K562 (cell line): ENCODE measurements around the gene SCNN1A. TPM values are rescaled to one million over a fixed set of nuclear protein-coding genes. Genes with fewer than 3 reads are reported as not detected.
A peak's percentile ranks its signal among the peaks of the same experiment; 100 is the strongest.

ENCODE experiments used
- ARNT ChIP-seq, 2 experiments: fragments of 450-650 bp; IDR thresholded peaks; 2 replicates each; pipeline ENCODE4 v1.6.1; 2016; ENCODE audit warnings: mild to moderate bottlenecking in 1 of 2
- CAMTA2 ChIP-seq: fragments of 250-450 bp; sonication (Bioruptor Pico); conservative IDR thresholded peaks from 2 replicates; pipeline ENCODE4 v1.5.1; 2022
- CBX8 ChIP-seq: fragments of 200-600 bp; sonication (generic); IDR thresholded peaks from 2 replicates; pipeline ENCODE4 v1.6.1; 2012; ENCODE audit warnings: borderline replicate concordance, mixed run types, low read depth, mild to moderate bottlenecking, moderate library complexity, mixed read lengths, low read length, control low read depth, inconsistent platforms; ENCODE audit not compliant: poor library complexity, severe bottlenecking; ENCODE audit errors: extremely low read depth
- ETS2 ChIP-seq: IDR thresholded peaks from 2 replicates; pipeline ENCODE4 v1.6.1; 2016; ENCODE audit warnings: borderline replicate concordance, missing genetic modification characterization, mild to moderate bottlenecking, moderate library complexity, missing compliant biosample characterization; ENCODE audit not compliant: poor library complexity, severe bottlenecking
- ETV6 ChIP-seq, 3 experiments: fragments of 150-350 bp in 1 of 3; sonication (generic) in 1 of 3; formaldehyde crosslinking in 1 of 3; IDR thresholded peaks; 2 replicates each; pipeline versions ENCODE4 v1.6.1 to v1.8.0; 2014 to 2022; ENCODE audit warnings: borderline replicate concordance in 2 of 3, low read depth in 2 of 3, antibody characterized with exemption in 1 of 3, low read length in 1 of 3, mild to moderate bottlenecking in 1 of 3, missing genetic modification reagents in 1 of 3
- HDAC8 ChIP-seq: fragments of 450-650 bp; IDR thresholded peaks from 2 replicates; pipeline ENCODE4 v1.6.1; 2016; ENCODE audit warnings: mild to moderate bottlenecking, missing genetic modification characterization, moderate library complexity, missing compliant biosample characterization
- KAT2B ChIP-seq: IDR thresholded peaks from one replicate; pipeline ENCODE4 v1.6.1; 2012; ENCODE audit warnings: low read depth, mild to moderate bottlenecking, control low read depth, inconsistent platforms, low read length, moderate library complexity
- MAZ ChIP-seq, 2 experiments: fragments of 450-650 bp in 1 of 2; sonication (generic) in 1 of 2; formaldehyde crosslinking; IDR thresholded peaks in 1 of 2; conservative IDR thresholded peaks in 1 of 2; 2 replicates each; pipeline versions ENCODE4 v1.4.0 to v1.5.0; 2020; ENCODE audit warnings: mild to moderate bottlenecking in 1 of 2, missing genetic modification reagents in 1 of 2
- PHF8 ChIP-seq: fragments of 200-600 bp; sonication (generic); IDR thresholded peaks from 2 replicates; pipeline ENCODE4 v1.6.1; 2012; ENCODE audit warnings: mixed run types, mild to moderate bottlenecking, inconsistent platforms, low read length, moderate library complexity, borderline replicate concordance
- PML ChIP-seq: IDR thresholded peaks from 2 replicates; pipeline ENCODE4 v1.6.1; 2012; ENCODE audit warnings: low read length, inconsistent platforms
- RBM14 ChIP-seq: fragments of 200-400 bp; formaldehyde crosslinking; IDR thresholded peaks from 2 replicates; pipeline ENCODE4 v1.6.1; 2018; ENCODE audit warnings: low read depth, mild to moderate bottlenecking, low read length, moderate library complexity, borderline replicate concordance; ENCODE audit not compliant: insufficient read depth
- SNRNP70 ChIP-seq: fragments of 200-400 bp; formaldehyde crosslinking; optimal IDR thresholded peaks from 2 replicates; pipeline ENCODE3; 2017; ENCODE audit warnings: low read depth, low read length
- SRSF3 ChIP-seq: fragments of 200-400 bp; formaldehyde crosslinking; IDR thresholded peaks from 2 replicates; pipeline ENCODE4 v1.6.1; 2016; ENCODE audit warnings: mild to moderate bottlenecking, low read length, moderate library complexity; ENCODE audit not compliant: insufficient read depth
- TRIM25 ChIP-seq: fragments of 450-650 bp; IDR thresholded peaks from 2 replicates; pipeline ENCODE4 v1.7.0; 2016; ENCODE audit warnings: borderline replicate concordance
- ZBTB26 ChIP-seq: fragments of 450-650 bp; formaldehyde crosslinking; IDR thresholded peaks from 2 replicates; pipeline ENCODE4 v1.4.0; 2022; ENCODE audit warnings: missing genetic modification characterization
- ZC3H11A ChIP-seq: IDR thresholded peaks from 2 replicates; pipeline ENCODE4 v1.6.1; 2012; ENCODE audit warnings: low read depth, low read length, improper control_type of control experiment
- ZKSCAN1 ChIP-seq: fragments of 150-350 bp; IDR thresholded peaks from 2 replicates; pipeline ENCODE4 v1.6.1; 2016; ENCODE audit warnings: low read depth, low read length
- ZNF232 ChIP-seq: sonication (generic); formaldehyde crosslinking; IDR thresholded peaks from 2 replicates; pipeline ENCODE4 v1.8.0; 2022; ENCODE audit warnings: mild to moderate bottlenecking, missing genetic modification reagents
- ZNF395 ChIP-seq: fragments of 200-800 bp; sonication (Bioruptor generic); IDR thresholded peaks from 2 replicates; pipeline ENCODE4 v1.6.1; 2017; ENCODE audit warnings: missing genetic modification characterization, missing compliant biosample characterization
- ZNF696 ChIP-seq: fragments of 250-450 bp; sonication (Bioruptor Pico); conservative IDR thresholded peaks from 2 replicates; pipeline ENCODE4 v1.4.0; 2020; ENCODE audit warnings: mild to moderate bottlenecking, moderate library complexity
- ZNF830 ChIP-seq: fragments of 250-450 bp; sonication (Bioruptor Pico); IDR thresholded peaks from 2 replicates; pipeline ENCODE4 v1.5.0; 2021; ENCODE audit warnings: mild to moderate bottlenecking
- polyA plus RNA-seq, 8 experiments: library from polyadenylated mRNA; depleted of rRNA in 4 of 8; stranded (reverse) in 5 of 8; unstranded in 3 of 8; fragments of >200 nt; fragmentation: Nextera tagmentation in 2 of 8; fragmentation: Illumina TruSeq in 1 of 8; extraction: Ambion mirVana in 2 of 8; extraction: Trizol in 1 of 8; gene quantifications; 2 replicates each; pipeline versions ENCODE4 v1.2.1 to v1.2.3, GENCODE V29; 2011 to 2014; ENCODE audit warnings: inconsistent platforms in 1 of 8, missing spikeins in 1 of 8
- total RNA-seq, 7 experiments: library from RNA; depleted of rRNA in 6 of 7; stranded (reverse); fragments of >200 nt in 6 of 7; fragmentation: Illumina TruSeq in 2 of 7; extraction: Trizol in 2 of 7; gene quantifications; 2 replicates each; pipeline versions ENCODE4 v1.2.1 to v1.2.3, GENCODE V29; 2011 to 2021; ENCODE audit warnings: low replicate concordance in 1 of 7

The SCNN1A gene
- total and polyA plus RNA-seq, 9 of the 15 experiments (the other 6 are each of a cell fraction or from before 2014, with no cell fraction given) = 0.15 to 0.49 (median 0.32) TPM; not detected in 5

- TF ChIP-seq KAT2B (no peak), ZKSCAN1 (no peak), PHF8 (no peak), PML (no peak), ZBTB26 (CRISPR knock-in tag) (no peak), MAZ (CRISPR knock-in tag; conservative IDR thresholded peaks at IDR 0.05 in 1 of 2, IDR thresholded peaks at IDR 0.05 in 1 of 2) (no peak), TRIM25 (no peak), SNRNP70 (no peak), ZC3H11A (no peak), HDAC8 (no peak), ZNF395 (CRISPR knock-in tag) (no peak), ZNF830 (CRISPR knock-in tag) (no peak), ARNT (IDR thresholded peaks at IDR 0.05) (no peak), RBM14 (no peak), CBX8 (no peak), ETV6 (IDR thresholded peaks at IDR 0.05; ENCODE audit: borderline replicate concordance in 1 of 2, low read depth in 2 of 2, low read length in 1 of 2) (0 out of 4 replicates have a peak, but pooled peaks of 1 of the 2 experiments have one; percentile 35), ETV6 (CRISPR knock-in tag; IDR thresholded peaks at IDR 0.05; ENCODE audit: borderline replicate concordance) (no peak), ZNF696 (CRISPR knock-in tag) (no peak), CAMTA2 (CRISPR knock-in tag) (no peak), ZNF232 (CRISPR knock-in tag) (no peak), ETS2 (tag) (no peak), SRSF3 (no peak)
Observed at GRCh38 chr12:6340032-6340638, 35.2 kb downstream of the SCNN1A start (continued).
